Common myeloid progenitor, CD34-positive (primary cell): ENCODE data around the gene NTM.

Source experiments
- CTCF ChIA-PET: fragments of 350-600 bp; sonication (Branson Sonifier 250); formaldehyde crosslinking; loops from one replicate; lab custom pipeline; 2021; ENCODE audit warnings: antibody characterized with exemption; lab: Charles Lee
- POLR2A ChIA-PET: fragments of 350-600 bp; sonication (Branson Sonifier 250); formaldehyde crosslinking; loops from one replicate; lab custom pipeline; 2021; ENCODE audit warnings: antibody characterized with exemption; lab: Charles Lee
- DNase-seq, 3 donors: peaks; one replicate each; pipeline versions ENCODE4 v3.0.0 to v3.0.0-alpha.2; 2013
- H3K27ac ChIP-seq, 2 experiments: 1 replicate in 1 of 2; 2 replicates in 1 of 2; pipeline ENCODE4 v1.7.0; 2013; ENCODE audit warnings: inconsistent platforms in 2 of 2, low read length in 2 of 2, mild to moderate bottlenecking in 2 of 2, low read depth in 1 of 2, moderate library complexity in 1 of 2; ENCODE audit not compliant: severe bottlenecking in 2 of 2, insufficient read depth in 1 of 2, poor library complexity in 1 of 2
- H3K27me3 ChIP-seq, 5 experiments: replicated peaks in 2 of 5; 1 replicate in 3 of 5; 2 replicates in 2 of 5; pipeline versions ENCODE4 v1.6.1 to v1.7.0; 2013; ENCODE audit warnings: low read length in 4 of 5, mild to moderate bottlenecking in 2 of 5, moderate library complexity in 2 of 5, inconsistent platforms in 1 of 5; ENCODE audit not compliant: insufficient read depth in 5 of 5, control insufficient read depth in 4 of 5
- H3K36me3 ChIP-seq, 4 experiments: 1 replicate in 2 of 4; 2 replicates in 2 of 4; pipeline versions ENCODE4 v1.6.1 to v1.7.0; 2013; ENCODE audit warnings: low read length in 3 of 4, control low read depth in 1 of 4, mild to moderate bottlenecking in 1 of 4; ENCODE audit not compliant: control insufficient read depth in 4 of 4, insufficient read depth in 4 of 4
- H3K4me1 ChIP-seq, 4 experiments: 1 replicate in 3 of 4; 2 replicates in 1 of 4; pipeline versions ENCODE4 v1.6.1 to v1.7.1; 2013; ENCODE audit warnings: low read length in 3 of 4, mild to moderate bottlenecking in 3 of 4, control low read depth in 1 of 4, inconsistent platforms in 1 of 4, moderate library complexity in 1 of 4; ENCODE audit not compliant: control insufficient read depth in 4 of 4, insufficient read depth in 4 of 4; ENCODE audit errors: control extremely low read depth in 1 of 4
- H3K4me3 ChIP-seq, 7 experiments: 1 replicate in 4 of 7; 2 replicates in 3 of 7; pipeline versions ENCODE4 v1.5.1 to v1.7.0; 2013; ENCODE audit warnings: mild to moderate bottlenecking in 7 of 7, low read length in 6 of 7, moderate library complexity in 6 of 7, inconsistent platforms in 2 of 7, low read depth in 2 of 7, control low read depth in 1 of 7; ENCODE audit not compliant: insufficient read depth in 4 of 7, control insufficient read depth in 1 of 7; ENCODE audit errors: extremely low read depth in 1 of 7
- H3K9me3 ChIP-seq, 5 experiments: 1 replicate in 4 of 5; 2 replicates in 1 of 5; pipeline versions ENCODE4 v1.6.1 to v1.7.1; 2013; ENCODE audit warnings: low read length in 4 of 5, mild to moderate bottlenecking in 2 of 5, inconsistent platforms in 1 of 5, low read depth in 1 of 5, moderate library complexity in 1 of 5; ENCODE audit not compliant: control insufficient read depth in 4 of 5, insufficient read depth in 2 of 5; ENCODE audit errors: control extremely low read depth in 1 of 5
- WGBS: methylation state at CpG from one replicate; pipeline ENCODE4 v1.1.5; 2013; ENCODE audit not compliant: insufficient coverage; 5-methylcytosine and 5-hydroxymethylcytosine counted together

NTM gene

DNA sequence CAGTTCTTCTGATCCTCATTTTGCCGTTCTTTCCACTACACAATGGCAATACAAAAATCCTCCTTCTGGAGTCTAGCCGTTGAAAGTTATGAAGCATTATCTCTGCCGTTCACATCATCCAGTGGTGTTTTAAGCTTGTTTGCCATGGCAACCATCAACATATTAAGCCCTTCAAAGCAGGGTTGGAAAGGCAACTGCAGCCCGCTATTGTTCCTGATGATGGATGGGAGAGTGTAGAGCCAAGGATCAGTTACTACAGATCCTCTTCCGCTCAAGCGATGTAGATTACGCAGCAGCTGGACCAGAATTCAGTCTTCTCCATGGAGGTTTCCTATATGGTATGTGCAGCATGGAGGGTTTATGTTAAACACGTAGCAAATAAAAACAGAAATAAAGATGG, 352.7 kb downstream of the NTM start:
- no peaks in the 10 kb centered on the region for H3K4me1 ChIP-seq
- ChIA-PET POLR2A (no interaction called here), CTCF (no interaction called here)
- H3K27ac ChIP-seq, result no peak overlapping the region
- WGBS, result 93% methylated on average over 3 of the region's 8 CpGs
- H3K4me3 ChIP-seq, result no peak overlapping the region
- peaks cover 0 to 5% (median 2%) of the 10 kb centered on the region in 5 experiments for H3K27me3 ChIP-seq
- H3K36me3 ChIP-seq, result no peaks in the 10 kb centered on the region
- no peaks in the 10 kb centered on the region for H3K9me3 ChIP-seq
- no peak for DNase-seq

DNA sequence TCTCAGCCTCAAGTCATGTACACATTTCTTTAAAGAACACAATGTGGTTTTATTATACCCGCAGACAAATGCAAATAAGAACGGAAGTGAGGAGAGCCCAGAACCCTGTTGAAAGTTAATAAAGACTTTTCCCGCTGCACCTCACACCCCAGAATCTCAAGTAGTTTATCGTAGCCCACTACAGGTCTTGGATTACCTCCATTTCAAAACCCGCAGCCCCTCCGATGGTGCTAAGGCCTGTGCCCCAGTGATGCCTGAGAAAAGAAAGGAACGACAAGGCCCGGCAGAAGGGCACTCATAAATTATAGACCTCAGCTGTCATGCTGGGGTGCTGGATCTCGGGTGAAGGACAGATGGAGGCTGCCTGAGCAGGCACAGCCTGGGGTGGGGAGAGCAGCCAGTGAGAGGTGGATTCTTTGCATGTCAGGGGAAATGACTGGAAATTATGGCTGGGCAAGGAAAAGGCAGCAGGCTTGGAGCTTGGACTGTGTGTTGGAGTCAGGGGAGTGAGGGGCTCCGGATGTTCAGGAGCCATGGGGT, 354.1 kb downstream of the NTM start:
- POLR2A ChIA-PET, result no interaction called here
- no peak for DNase-seq
- H3K9me3 ChIP-seq, result no peaks in the 10 kb centered on the region
- 88% methylated on average over 10 of the region's 10 CpGs for WGBS
- H3K27ac ChIP-seq, result no peak overlapping the region
- H3K4me3 ChIP-seq, result no peak overlapping the region
- H3K27me3 ChIP-seq, result peaks cover 0 to 5% (median 2%) of the 10 kb centered on the region in 5 experiments
- no peaks in the 10 kb centered on the region for H3K4me1 ChIP-seq
- CTCF ChIA-PET, result interaction anchor here (1.1 kb wide), 1 partner anchor 15 kb away, joined by 3 read pairs; no protein-coding TSS in a partner anchor
- H3K36me3 ChIP-seq, result no peaks in the 10 kb centered on the region

DNA sequence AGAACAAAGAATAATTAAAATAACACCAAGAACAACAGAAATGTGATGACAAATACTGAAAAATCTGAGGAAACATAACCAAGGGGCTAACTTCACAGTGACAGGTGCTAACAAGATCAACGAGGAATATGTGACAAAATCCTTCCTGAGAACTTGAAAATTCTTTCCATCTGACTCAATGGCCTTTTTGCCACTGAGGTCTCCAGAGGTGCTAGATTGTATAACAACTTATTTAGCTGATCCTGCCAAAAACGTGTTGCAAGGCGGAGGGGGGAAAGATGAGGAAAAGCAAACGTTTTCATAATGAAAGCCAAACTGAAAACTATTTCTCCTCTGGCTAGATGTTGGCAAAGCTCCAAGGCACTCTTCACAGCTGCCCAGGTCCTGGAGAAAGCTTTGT, 364.5 kb downstream of the NTM start:
- H3K27me3 ChIP-seq, result peaks cover 0 to 22% (median 6%) of the 10 kb centered on the region in 5 experiments
- no peak for DNase-seq
- no peak overlapping the region for H3K4me3 ChIP-seq
- no peaks in the 10 kb centered on the region for H3K4me1 ChIP-seq
- POLR2A ChIA-PET, result no interaction called here
- CTCF ChIA-PET, result interaction anchor here (1.5 to 3.4 kb wide), 2 partner anchors 9 to 12 kb away, joined by 3 to 10 read pairs; no protein-coding TSS in a partner anchor
- H3K27ac ChIP-seq, result no peak overlapping the region
- 66% methylated on average over 4 of the region's 4 CpGs for WGBS
- H3K36me3 ChIP-seq, result no peaks in the 10 kb centered on the region
- no peaks in the 10 kb centered on the region for H3K9me3 ChIP-seq

DNA sequence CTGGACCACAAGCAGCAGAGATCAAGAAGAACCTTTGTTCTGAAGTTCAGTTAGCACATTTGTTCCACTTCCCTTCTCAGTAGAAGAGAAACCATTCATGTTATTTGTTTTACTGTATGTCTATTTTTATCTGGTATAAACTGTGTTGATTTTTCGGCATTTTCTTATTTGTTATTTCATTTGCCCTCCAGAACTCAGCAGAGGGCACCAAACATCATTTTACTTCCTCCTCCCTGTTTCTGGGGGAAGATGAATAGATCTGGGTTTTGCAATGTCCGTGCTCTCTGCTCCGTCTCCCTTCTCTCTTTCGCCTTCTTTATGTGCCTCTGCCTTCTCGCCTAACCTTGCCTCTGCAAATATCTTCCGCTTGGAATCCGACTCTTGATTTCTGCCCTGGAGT, 366.9 kb downstream of the NTM start:
- Histone ChIP-seq H3K4me1 (no peaks in the 10 kb centered on the region), H3K27me3 (peaks cover 0 to 30% (median 6%) of the 10 kb centered on the region in 5 experiments), H3K9me3 (no peaks in the 10 kb centered on the region), H3K4me3 (no peak overlapping the region), H3K36me3 (no peaks in the 10 kb centered on the region), H3K27ac (no peak overlapping the region)
- ChIA-PET POLR2A (no interaction called here), CTCF (interaction anchor here (1.5 kb wide), 1 partner anchor 1327 kb away, joined by 3 read pairs; no protein-coding TSS in a partner anchor)
- DNase-seq, result peak in 2 of 3 donors; percentile 19 to 29
- WGBS, result no CpG with 5 or more reads among the region's 7 CpGs

DNA sequence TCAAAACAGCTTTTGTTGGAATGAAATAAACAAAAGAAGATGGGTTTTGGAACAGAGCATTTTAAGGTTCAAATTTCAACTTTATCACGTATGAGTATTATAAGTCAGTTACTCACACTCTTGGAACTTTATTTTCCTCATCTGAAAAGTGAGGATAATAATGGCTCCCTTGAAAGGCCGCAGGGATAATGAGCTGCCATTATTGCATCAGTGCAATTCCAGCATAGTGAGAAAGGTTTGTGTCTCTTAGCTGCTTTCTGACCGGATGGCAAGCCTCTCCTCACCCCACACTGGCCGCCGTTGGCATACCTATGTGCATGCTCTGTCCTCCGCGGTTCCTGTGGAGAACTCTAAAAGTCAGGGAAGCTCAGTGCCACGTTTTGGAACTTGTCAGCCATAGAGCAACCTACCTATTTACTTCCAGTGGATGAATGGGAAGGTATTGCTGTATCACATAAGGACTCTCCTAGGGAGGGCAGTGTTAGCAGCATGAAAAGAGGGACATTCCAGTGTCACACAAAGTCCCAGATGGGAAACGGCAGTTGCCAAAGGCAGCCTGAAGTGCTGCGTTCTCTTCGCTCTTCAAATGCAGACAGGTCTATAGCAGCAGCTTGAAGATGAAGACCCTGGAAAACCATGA, 368.9 kb downstream of the NTM start:
- no peak overlapping the region for H3K4me3 ChIP-seq
- 83% methylated on average over 8 of the region's 11 CpGs for WGBS
- no peaks in the 10 kb centered on the region for H3K36me3 ChIP-seq
- peaks cover 0 to 30% (median 3%) of the 10 kb centered on the region in 5 experiments for H3K27me3 ChIP-seq
- H3K4me1 ChIP-seq, result no peaks in the 10 kb centered on the region
- ChIA-PET CTCF (interaction anchor here (0.9 to 1.4 kb wide), 2 partner anchors 9 to 14 kb away, joined by 3 to 11 read pairs; no protein-coding TSS in a partner anchor), POLR2A (no interaction called here)
- no peak for DNase-seq
- H3K27ac ChIP-seq, result no peak overlapping the region
- no peaks in the 10 kb centered on the region for H3K9me3 ChIP-seq

GRCh38 chr11:131744847-131745246, 374.4 kb downstream of the NTM start:
- no peak overlapping the region for H3K27ac ChIP-seq
- CTCF ChIA-PET, result interaction anchor here (0.8 to 4.3 kb wide), 4 partner anchors 121 to 388 kb away, joined by 3 to 29 read pairs (median 3); no protein-coding TSS in a partner anchor
- no peaks in the 10 kb centered on the region for H3K4me1 ChIP-seq
- H3K27me3 ChIP-seq, result peaks cover 0 to 12% (median 3%) of the 10 kb centered on the region in 5 experiments
- no peak overlapping the region for H3K4me3 ChIP-seq
- 100% methylated on average over 7 of the region's 8 CpGs for WGBS
- no peaks in the 10 kb centered on the region for H3K9me3 ChIP-seq
- H3K36me3 ChIP-seq, result no peaks in the 10 kb centered on the region
- POLR2A ChIA-PET, result no interaction called here
- DNase-seq, result no peak

DNA sequence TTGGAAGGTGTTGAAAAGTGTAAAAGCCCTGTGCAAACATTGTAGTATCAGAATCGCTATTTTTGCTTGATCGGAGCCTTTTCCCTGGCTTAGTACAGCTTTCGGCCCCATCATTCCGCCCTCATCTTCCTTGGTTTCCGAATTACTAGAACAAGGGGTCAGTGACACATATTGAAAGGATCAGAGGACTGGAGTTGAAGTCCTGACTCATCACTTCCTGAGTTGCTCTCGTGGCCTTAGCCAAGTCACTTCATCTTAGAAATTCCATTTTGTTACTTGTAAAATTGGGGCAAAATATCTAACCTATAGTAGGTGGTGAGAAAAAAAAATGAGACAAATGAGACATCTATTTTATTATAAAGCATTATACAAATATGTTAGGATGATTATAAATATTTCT, 375.0 kb downstream of the NTM start:
- Histone ChIP-seq H3K4me3 (no peak overlapping the region), H3K9me3 (no peaks in the 10 kb centered on the region), H3K36me3 (no peaks in the 10 kb centered on the region), H3K27ac (no peak overlapping the region), H3K4me1 (no peaks in the 10 kb centered on the region), H3K27me3 (peaks cover 0 to 9% (median 2%) of the 10 kb centered on the region in 5 experiments)
- ChIA-PET POLR2A (no interaction called here), CTCF (interaction anchor here (0.8 to 4.3 kb wide), 4 partner anchors 121 to 387 kb away, joined by 3 to 29 read pairs (median 3); no protein-coding TSS in a partner anchor)
- no peak for DNase-seq
- 87% methylated on average over 5 of the region's 6 CpGs for WGBS
